Measurements from ENCODE around the gene COL8A1. TPM values are rescaled to one million over a fixed set of nuclear protein-coding genes. Genes with fewer than 3 reads are reported as not detected.

The COL8A1 gene
- total and polyA plus RNA-seq, 10 of the 15 experiments (the other 5 are each of a cell fraction or from before 2014, with no cell fraction given): 0.04 to 0.73 (median 0.10) TPM; not detected in 5

DNA sequence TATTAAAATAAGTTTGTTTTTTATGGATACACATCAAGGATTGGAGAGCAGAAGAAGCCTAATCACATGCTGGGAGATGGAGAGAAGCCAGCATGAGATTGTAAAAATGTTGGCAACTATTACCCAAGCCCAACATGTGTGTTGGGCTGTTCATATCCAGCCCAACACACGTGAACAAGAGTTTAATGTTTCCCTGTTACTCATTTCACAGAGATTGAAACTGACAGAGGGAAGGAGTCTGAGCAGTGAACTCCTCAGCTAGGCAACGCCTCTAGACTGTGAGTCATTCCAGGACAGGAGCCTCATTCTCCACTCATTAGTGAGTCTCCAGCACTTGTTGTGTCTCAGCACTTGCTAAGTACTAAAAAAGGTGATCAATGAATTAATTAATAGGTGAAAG lies 136.1 kb downstream of the COL8A1 start:
- ATAC-seq (peak; percentile 82), FAIRE-seq (peak; percentile 74), DNase-seq (ENCODE audit: low read depth, low spot score) (peak; percentile 28)
- H3K9me3 ChIP-seq (replicated peaks; ENCODE audit: control insufficient read depth, insufficient read depth, low read length): no peaks in the 10 kb centered on the region
- WGBS (ENCODE audit: insufficient coverage, insufficient replicate concordance, low lambda C conversion rate, missing lambda C conversion rate): 3% methylated on average over 2 of the region's 2 CpGs
- no peaks in the 10 kb centered on the region; a peak in 1 of 4 replicates for H3K27me3 ChIP-seq (replicated peaks in 1 of 2; ENCODE audit: control insufficient read depth in 2 of 2, insufficient read depth in 2 of 2, low read length in 1 of 2)
- intact Hi-C loops (cut with micrococcal nuclease; ENCODE audit: unreplicated experiment): no loop called here
- POLR2A ChIA-PET: no interaction called here
- no peaks in the 10 kb centered on the region for H3K4me1 ChIP-seq (ENCODE audit: control insufficient read depth, insufficient read depth, low read length)
- RAD21 ChIA-PET (ENCODE audit: unreplicated experiment): no interaction called here
- H4K20me1 ChIP-seq (ENCODE audit: control insufficient read depth, insufficient read depth): no peaks in the 10 kb centered on the region
- no peak overlapping the region for H3K4me3 ChIP-seq
- CTCF ChIA-PET: no interaction called here
- TF ChIP-seq BHLHE40 (IDR thresholded peaks at IDR 0.05; ENCODE audit: borderline replicate concordance in 1 of 2, low read depth in 2 of 2, low read length in 1 of 2) (peak in 1 of 2 experiments; percentile 25; a peak in 1 of 4 replicates), BCL11A (IDR thresholded peaks at IDR 0.05; ENCODE audit: low read depth, low read length) (0 out of 2 replicates have a peak, but pooled peaks have one; percentile 35), MTA2 (IDR thresholded peaks at IDR 0.05; ENCODE audit: low read depth) (no peak), JUNB (IDR thresholded peaks at IDR 0.05) (peak; percentile 55), NR2F1 (conservative IDR thresholded peaks at IDR 0.05) (no peak), IRF4 (IDR thresholded peaks at IDR 0.05; ENCODE audit: low read depth, low read length) (0 out of 2 replicates have a peak, but pooled peaks have one; percentile 49)
- no peak overlapping the region for H3K4me2 ChIP-seq (ENCODE audit: control insufficient read depth, insufficient read depth)
- SMC1A ChIA-PET (ENCODE audit: uncharacterized antibody, unreplicated experiment): interaction anchor here (0.9 kb wide), 1 partner anchor 9 kb away, joined by 3 read pairs; no protein-coding TSS in a partner anchor
- no peaks in the 10 kb centered on the region for H3K36me3 ChIP-seq (ENCODE audit: control insufficient read depth in 2 of 2, insufficient read depth in 2 of 2, low read length in 1 of 2)
- no peak overlapping the region for H3K27ac ChIP-seq (ENCODE audit: control insufficient read depth, insufficient read depth)
- in situ Hi-C loops (cut with MboI): loop anchor here (25.0 kb wide), 1 partner anchor 1162 kb away; no protein-coding TSS in a partner anchor
- no TSS peak for BruUV-seq (replicated peaks)
- H3K9ac ChIP-seq (ENCODE audit: control insufficient read depth, insufficient read depth, low read length): no peak overlapping the region
- no peaks in the 10 kb centered on the region for H3K79me2 ChIP-seq (ENCODE audit: control insufficient read depth, insufficient read depth, low read length)
- H2AFZ ChIP-seq (ENCODE audit: control insufficient read depth, low read depth, low read length): no peak overlapping the region

DNA sequence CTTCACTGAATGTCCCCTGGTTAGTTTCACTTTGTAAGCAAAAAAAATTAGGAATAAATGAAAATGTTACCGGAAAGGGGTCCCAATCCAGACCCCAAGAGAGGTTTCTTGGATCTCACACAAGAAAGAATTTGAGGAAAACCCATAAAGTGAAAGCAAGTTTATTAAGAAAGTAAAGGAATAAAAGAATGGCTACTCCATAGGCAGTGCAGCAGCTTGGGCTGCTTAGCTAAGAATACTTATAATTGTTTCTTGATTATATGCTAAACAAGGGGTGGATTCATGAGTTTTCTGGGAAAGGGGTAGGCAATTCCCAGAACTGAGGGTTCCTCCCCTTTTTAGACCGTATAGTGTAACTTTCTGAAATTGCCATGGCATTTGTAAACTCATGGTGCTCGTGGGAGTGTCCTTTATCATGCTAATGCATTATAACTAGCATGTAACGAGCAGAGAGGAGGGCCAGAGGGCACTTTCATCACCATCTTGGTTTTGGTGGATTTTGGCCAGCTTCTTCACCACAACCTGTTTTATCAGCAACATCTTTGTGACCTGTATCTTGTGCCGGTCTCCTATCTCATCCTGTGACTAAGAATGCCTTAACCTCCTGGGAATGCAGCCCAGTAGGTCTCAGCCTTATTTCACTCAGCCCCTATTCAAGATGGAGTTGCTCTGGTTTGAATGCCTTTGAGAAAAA lies 138.3 kb downstream of the COL8A1 start:
- no peak for DNase-seq (ENCODE audit: low read depth, low spot score)
- no peak overlapping the region for H2AFZ ChIP-seq (ENCODE audit: control insufficient read depth, low read depth, low read length)
- intact Hi-C loops (cut with micrococcal nuclease; ENCODE audit: unreplicated experiment): no loop called here
- TF ChIP-seq, protein P1, sequence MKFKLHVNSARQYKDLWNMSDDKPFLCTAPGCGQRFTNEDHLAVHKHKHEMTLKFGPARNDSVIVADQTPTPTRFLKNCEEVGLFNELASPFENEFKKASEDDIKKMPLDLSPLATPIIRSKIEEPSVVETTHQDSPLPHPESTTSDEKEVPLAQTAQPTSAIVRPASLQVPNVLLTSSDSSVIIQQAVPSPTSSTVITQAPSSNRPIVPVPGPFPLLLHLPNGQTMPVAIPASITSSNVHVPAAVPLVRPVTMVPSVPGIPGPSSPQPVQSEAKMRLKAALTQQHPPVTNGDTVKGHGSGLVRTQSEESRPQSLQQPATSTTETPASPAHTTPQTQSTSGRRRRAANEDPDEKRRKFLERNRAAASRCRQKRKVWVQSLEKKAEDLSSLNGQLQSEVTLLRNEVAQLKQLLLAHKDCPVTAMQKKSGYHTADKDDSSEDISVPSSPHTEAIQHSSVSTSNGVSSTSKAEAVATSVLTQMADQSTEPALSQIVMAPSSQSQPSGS (IDR thresholded peaks at IDR 0.05; ENCODE audit: low read length): no peak
- TF ChIP-seq HDAC6 (IDR thresholded peaks at IDR 0.05; ENCODE audit: unreplicated experiment) (no peak), JUNB (IDR thresholded peaks at IDR 0.05) (no peak)
- TF ChIP-seq, protein P2, sequence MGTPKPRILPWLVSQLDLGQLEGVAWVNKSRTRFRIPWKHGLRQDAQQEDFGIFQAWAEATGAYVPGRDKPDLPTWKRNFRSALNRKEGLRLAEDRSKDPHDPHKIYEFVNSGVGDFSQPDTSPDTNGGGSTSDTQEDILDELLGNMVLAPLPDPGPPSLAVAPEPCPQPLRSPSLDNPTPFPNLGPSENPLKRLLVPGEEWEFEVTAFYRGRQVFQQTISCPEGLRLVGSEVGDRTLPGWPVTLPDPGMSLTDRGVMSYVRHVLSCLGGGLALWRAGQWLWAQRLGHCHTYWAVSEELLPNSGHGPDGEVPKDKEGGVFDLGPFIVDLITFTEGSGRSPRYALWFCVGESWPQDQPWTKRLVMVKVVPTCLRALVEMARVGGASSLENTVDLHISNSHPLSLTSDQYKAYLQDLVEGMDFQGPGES (IDR thresholded peaks at IDR 0.05): no peak
- TF ChIP-seq, protein P3, sequence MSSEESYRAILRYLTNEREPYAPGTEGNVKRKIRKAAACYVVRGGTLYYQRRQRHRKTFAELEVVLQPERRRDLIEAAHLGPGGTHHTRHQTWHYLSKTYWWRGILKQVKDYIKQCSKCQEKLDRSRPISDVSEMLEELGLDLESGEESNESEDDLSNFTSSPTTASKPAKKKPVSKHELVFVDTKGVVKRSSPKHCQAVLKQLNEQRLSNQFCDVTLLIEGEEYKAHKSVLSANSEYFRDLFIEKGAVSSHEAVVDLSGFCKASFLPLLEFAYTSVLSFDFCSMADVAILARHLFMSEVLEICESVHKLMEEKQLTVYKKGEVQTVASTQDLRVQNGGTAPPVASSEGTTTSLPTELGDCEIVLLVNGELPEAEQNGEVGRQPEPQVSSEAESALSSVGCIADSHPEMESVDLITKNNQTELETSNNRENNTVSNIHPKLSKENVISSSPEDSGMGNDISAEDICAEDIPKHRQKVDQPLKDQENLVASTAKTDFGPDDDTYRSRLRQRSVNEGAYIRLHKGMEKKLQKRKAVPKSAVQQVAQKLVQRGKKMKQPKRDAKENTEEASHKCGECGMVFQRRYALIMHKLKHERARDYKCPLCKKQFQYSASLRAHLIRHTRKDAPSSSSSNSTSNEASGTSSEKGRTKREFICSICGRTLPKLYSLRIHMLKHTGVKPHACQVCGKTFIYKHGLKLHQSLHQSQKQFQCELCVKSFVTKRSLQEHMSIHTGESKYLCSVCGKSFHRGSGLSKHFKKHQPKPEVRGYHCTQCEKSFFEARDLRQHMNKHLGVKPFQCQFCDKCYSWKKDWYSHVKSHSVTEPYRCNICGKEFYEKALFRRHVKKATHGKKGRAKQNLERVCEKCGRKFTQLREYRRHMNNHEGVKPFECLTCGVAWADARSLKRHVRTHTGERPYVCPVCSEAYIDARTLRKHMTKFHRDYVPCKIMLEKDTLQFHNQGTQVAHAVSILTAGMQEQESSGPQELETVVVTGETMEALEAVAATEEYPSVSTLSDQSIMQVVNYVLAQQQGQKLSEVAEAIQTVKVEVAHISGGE (CRISPR knock-in tag; IDR thresholded peaks at IDR 0.05): no peak
- no peak overlapping the region for H3K27ac ChIP-seq (ENCODE audit: control insufficient read depth, insufficient read depth)
- RAD21 ChIA-PET (ENCODE audit: unreplicated experiment): no interaction called here
- SMC1A ChIA-PET (ENCODE audit: uncharacterized antibody, unreplicated experiment): no interaction called here
- H3K27me3 ChIP-seq (replicated peaks in 1 of 2; ENCODE audit: control insufficient read depth in 2 of 2, insufficient read depth in 2 of 2, low read length in 1 of 2): no peaks in the 10 kb centered on the region; a peak in 1 of 4 replicates
- in situ Hi-C loops (cut with MboI): no loop called here
- ATAC-seq: no peak
- H3K9me3 ChIP-seq (replicated peaks; ENCODE audit: control insufficient read depth, insufficient read depth, low read length): no peaks in the 10 kb centered on the region
- H3K79me2 ChIP-seq (ENCODE audit: control insufficient read depth, insufficient read depth, low read length): no peaks in the 10 kb centered on the region
- no peak overlapping the region for H3K4me2 ChIP-seq (ENCODE audit: control insufficient read depth, insufficient read depth)
- no peak for FAIRE-seq
- no peaks in the 10 kb centered on the region for H4K20me1 ChIP-seq (ENCODE audit: control insufficient read depth, insufficient read depth)
- CTCF ChIA-PET: interaction anchor here (1.3 kb wide), 1 partner anchor 31 kb away, joined by 3 read pairs; no protein-coding TSS in a partner anchor
- POLR2A ChIA-PET: no interaction called here
- H3K4me1 ChIP-seq (ENCODE audit: control insufficient read depth, insufficient read depth, low read length): no peaks in the 10 kb centered on the region
- H3K4me3 ChIP-seq: no peak overlapping the region
- WGBS (ENCODE audit: insufficient coverage, insufficient replicate concordance, low lambda C conversion rate, missing lambda C conversion rate): 7% methylated on average over 5 of the region's 5 CpGs
- no peak overlapping the region for H3K9ac ChIP-seq (ENCODE audit: control insufficient read depth, insufficient read depth, low read length)
- no TSS peak for BruUV-seq (replicated peaks)
- H3K36me3 ChIP-seq (ENCODE audit: control insufficient read depth in 2 of 2, insufficient read depth in 2 of 2, low read length in 1 of 2): no peaks in the 10 kb centered on the region

Data from GM12878 (cell line).